UCSD-AML1 (cell line): ENCODE measurements around the gene CD300C.
"Not testable (repeated sequence)": the region's sequence is repeated elsewhere in the genome, so short reads cannot be mapped to it uniquely, and the experiment has no call there.

Experiments
- DNase-seq: peaks from one replicate; lab custom pipeline; 2025; ENCODE audit not compliant: unreplicated experiment; lab: John Stamatoyannopoulos, UW

Gene CD300C

DNA sequence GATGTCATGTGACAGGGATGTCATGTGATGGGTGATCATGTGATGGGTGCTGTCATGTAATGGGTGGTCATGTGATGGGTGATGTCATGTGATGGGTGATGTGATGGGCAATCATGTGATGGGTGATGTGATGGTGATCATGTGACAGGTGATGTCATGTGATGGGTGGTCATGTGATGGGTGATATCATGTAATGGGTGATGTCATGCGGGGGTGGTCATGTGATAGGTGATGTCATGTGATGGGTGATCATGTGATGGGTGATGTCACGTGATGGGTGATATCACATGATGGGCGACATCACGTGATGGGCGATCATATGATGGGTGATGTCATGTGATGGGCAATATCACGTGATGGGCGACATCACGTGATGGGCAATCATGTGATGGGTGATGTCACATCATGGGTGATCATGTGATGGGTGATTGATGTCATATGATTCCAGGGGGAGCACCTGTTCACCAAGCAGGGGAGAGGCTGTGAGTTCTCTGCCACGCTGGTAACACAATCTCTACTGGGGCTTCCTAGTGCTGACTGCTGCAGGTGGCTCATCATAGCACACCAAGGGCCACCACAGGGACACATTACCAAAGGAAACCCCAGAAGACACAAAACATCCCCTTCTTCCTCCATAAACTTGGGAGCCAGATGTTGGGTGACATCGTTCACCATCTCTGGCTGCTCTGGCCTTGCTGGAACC lies 31.1 kb downstream of the CD300C start:
- no peak for DNase-seq

DNA sequence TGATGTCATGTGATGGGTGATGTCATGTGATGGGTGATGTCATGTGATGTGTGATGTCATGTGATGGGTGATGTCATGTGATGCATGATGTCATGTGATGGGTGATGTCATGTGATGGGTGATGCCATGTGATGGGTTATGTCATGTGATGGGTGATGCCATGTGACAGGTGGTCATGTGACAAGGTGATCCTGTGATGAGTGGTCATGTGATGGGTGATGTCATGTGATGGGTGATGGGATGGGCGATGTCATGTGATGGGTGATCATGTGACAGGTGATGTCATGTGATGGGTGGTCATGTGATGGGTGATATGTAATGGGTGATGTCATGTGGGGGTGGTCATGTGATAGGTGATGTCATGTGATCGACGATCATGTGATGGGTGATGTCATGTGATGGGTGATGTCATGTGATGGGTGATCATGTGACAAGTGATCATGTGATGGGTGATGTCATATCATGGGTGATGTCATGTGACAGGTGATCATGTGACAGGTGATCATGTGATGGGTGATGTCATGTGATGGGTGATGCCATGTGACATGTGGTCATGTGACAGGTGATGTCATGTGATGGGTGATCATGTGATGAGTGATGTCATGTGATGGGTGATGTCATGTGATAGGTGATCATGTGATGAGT lies 31.8 kb downstream of the CD300C start:
- no peak for DNase-seq

DNA sequence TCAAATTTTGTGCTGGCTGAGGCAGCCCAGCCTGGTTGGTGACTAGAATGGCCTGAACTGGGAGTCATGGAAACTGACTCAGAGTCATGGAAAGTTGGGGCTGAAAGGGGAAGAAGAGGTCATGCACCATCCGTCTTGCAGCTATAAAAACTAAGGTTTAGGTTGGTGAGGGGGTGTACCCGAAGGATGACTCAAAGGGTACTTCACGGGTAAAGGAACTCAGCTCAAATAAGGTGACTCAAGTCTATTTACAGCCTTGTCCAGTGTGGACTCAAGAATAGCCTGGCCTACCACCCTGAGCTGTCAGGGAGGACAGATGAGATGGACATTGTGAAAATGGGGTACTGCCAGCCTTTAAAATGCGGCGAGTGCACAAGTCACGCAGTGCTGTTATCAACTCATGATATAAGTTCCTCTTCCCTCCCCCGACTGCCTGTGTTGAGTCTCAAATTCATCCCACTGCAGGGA lies 33.3 kb downstream of the CD300C start:
- DNase-seq, result peak; percentile 56

DNA sequence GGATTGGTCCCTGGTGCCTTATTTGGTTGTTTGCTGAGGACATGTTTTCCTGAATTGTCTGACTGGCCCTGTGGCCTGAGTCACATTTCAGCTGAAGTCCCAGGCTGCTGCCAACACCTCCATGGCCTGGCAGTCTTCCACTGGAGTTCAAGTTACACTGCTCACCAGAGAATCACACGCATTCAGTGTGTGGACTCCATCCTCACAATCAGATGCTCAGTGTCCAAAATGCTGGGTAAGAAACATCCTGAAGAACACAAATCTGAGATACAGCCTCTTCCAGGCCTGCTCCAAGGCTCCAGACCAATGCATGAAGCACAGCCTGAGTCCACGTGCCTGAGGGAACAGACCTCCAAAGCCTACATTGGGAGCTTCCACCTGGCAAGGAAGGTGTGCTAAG lies 33.9 kb downstream of the CD300C start:
- DNase-seq, result no peak

DNA sequence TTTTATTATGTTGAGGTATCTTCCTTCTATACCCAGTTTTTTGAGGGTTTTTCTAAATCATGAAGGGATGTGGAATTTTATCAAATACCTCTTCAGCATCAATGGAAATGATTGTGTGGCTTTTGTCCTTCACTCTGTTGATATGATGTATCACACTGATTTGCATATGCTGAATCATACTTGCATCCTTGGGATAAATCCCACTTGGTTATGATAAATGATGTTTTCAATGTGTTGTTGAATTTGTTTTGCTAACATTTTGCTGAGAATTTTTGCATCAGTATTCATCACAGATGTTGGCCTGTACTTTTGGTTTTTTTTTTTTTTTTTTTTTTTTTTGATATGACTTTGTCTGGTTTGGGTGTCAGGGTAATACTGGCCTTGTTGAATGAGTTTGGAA lies 37.8 kb downstream of the CD300C start:
- DNase-seq, result no peak

DNA sequence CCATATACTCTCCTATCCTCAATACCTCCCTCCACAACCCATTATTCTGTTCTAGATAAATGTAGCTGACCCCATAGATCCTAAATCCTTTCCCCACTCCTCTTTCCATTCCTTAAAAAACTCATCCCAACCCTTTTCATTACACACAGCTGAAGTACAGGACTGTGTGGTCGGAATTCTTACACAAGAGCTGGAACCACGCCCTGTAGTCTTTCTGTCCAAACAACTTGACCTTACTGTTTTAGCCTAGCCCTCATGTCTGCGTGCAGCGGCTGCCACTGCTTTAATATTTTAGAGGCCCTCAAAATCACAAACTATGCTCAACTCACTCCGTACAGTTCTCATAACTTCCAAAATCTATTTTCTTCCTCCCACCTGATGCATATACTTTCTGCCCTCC lies 42.0 kb downstream of the CD300C start:
- not testable (repeated sequence) for DNase-seq

DNA sequence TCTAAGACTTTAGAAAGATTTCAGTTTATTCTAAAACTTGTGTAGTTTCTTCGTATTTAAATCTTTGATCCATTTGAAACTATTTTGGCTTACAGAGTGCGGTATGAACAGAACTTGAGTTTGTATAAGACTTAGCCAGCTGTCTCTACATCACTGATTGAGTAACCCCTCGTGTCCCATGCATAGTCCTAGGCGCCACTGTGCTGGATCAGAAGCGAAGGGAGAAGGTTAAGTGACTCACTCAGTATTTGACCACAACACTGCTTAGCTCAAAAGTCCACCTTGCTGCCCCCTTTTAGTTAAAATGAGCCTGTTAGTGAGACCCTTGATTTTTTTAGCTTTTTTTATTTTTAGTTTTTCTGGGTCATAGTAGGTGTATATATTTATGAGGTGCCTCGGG lies 43.1 kb downstream of the CD300C start:
- no peak for DNase-seq

DNA sequence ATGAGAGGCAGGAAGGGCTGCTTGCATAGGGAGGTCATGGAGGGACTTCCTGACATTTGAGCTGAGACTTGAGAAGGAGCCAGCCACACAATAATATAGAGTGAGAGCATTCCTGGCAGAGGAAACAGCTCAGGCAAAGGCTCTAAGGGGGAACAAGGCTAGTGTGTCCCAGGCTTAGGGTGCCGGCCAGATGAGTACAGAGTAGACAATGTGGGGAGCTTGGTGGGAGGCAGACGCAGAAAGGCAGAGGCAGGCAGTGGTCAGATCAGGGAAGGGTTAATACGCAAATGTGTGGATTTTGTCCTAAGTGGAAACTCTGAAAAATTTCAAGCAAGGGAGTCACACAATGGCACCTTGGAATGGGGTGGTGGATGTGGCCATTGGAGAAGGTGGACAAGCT lies 45.9 kb downstream of the CD300C start:
- DNase-seq, result no peak

DNA sequence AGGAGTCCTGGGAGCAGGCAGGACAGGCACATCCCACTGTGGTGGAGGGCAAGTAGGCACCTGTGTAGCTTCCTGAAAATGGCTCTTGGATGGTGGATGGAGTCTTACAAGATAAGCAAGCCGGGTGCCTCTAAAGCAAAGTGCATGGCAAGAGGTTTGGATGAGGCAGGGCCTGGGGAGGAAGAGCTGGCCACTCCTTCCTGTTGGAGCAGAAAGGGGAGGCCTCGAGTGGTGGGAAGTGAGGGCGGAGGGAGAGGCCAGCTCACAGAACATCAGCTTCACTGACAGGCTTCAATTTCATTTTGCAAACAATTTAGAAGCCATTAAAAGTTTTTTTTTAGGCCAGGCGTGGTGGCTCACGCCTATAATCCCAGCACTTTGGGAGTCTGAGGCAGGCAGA lies 48.4 kb downstream of the CD300C start:
- DNase-seq, result peak; percentile 38

DNA sequence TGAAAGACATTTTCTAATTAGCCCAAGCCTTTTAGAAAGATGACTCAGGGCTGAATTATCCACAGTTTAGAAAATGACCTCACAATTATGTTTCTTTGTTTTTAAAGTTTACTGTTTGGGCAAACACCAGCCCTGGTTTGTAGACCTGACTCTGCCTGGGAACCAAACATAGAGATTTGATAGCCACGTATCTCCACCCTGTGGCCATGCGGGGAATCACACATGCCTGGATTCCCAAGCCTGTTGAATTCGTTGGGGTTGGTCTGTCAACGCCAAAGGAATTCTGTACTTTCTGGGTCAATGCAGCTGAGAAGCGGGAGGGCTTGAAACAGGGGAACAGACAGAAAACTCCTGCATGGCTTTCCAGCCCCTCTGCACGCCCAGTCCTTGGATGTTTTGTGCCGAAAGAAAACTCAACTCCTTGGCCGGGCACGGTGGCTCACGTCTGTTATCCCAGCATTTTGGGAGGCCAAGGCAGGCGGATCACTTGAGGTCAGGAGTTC lies 52.5 kb downstream of the CD300C start:
- peak; percentile 72 for DNase-seq

DNA sequence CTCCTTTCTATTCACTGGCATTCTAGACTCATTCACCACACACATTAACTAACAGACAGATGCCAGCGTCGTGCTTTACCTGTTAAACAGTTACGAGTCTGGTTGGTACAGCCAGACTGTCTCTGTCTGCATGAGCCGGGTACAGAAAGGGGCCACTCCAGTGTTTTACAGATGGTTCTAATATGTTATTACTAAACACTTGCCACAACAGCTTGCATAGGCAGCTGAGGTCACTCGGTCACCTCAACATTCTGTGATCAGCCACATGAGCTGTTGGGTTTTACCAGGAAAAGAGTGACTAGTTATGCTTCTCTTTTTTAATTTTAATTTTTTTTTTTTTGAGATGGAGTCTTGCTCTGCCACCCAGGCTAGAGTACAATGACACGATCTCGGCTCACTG lies 54.3 kb downstream of the CD300C start:
- DNase-seq, result no peak
